HepG2 (cell line): ENCODE data around the gene CEACAM8.

Experiments used
- E2F1 ChIP-seq: sonication (generic); formaldehyde crosslinking; IDR thresholded peaks from 2 replicates; pipeline ENCODE4 v1.5.0; 2020; ENCODE audit warnings: missing genetic modification reagents
- GABPB1 ChIP-seq: IDR thresholded peaks from 2 replicates; pipeline ENCODE4 v1.6.1; 2016; ENCODE audit warnings: mild to moderate bottlenecking, missing genetic modification reagents, moderate library complexity, missing compliant biosample characterization
- KDM1A ChIP-seq: IDR thresholded peaks from 2 replicates; pipeline ENCODE4 v1.6.1; 2016; ENCODE audit warnings: missing compliant biosample characterization
- KDM5B ChIP-seq: sonication (generic); formaldehyde crosslinking; IDR thresholded peaks from 2 replicates; pipeline ENCODE4 v1.4.0; 2020; ENCODE audit warnings: missing genetic modification reagents, mild to moderate bottlenecking, borderline replicate concordance
- MAZ ChIP-seq, 2 experiments: sonication (generic) in 1 of 2; formaldehyde crosslinking in 1 of 2; IDR thresholded peaks; 2 replicates each; pipeline versions ENCODE4 v1.5.0 to v1.6.1; 2012 to 2020; ENCODE audit warnings: low read depth in 2 of 2, mild to moderate bottlenecking in 2 of 2, borderline replicate concordance in 1 of 2, improper control_type of control experiment in 1 of 2, low read length in 1 of 2, missing genetic modification reagents in 1 of 2, moderate library complexity in 1 of 2
- POLR2A ChIP-seq, 2 experiments: IDR thresholded peaks; 2 replicates each; pipeline ENCODE4 v1.6.1; 2011; ENCODE audit warnings: low read depth in 2 of 2, low read length in 2 of 2, mild to moderate bottlenecking in 1 of 2, moderate library complexity in 1 of 2; ENCODE audit not compliant: insufficient read depth in 1 of 2
- RARA ChIP-seq: IDR thresholded peaks from 2 replicates; pipeline ENCODE4 v1.6.1; 2016; ENCODE audit warnings: missing genetic modification reagents, missing compliant biosample characterization
- RCOR2 ChIP-seq: IDR thresholded peaks from 2 replicates; pipeline ENCODE4 v1.6.1; 2016; ENCODE audit warnings: missing biosample characterization, missing genetic modification reagents
- ZMYM3 ChIP-seq: sonication (generic); formaldehyde crosslinking; IDR thresholded peaks from 2 replicates; pipeline ENCODE4 v1.5.1; 2020; ENCODE audit warnings: mild to moderate bottlenecking, missing genetic modification reagents
- ZNF20 ChIP-seq: sonication (generic); formaldehyde crosslinking; IDR thresholded peaks from 2 replicates; pipeline ENCODE4 v1.4.0; 2020; ENCODE audit warnings: mild to moderate bottlenecking, moderate library complexity, missing genetic modification reagents
- ZNF776 ChIP-seq: sonication (generic); formaldehyde crosslinking; IDR thresholded peaks from 2 replicates; pipeline ENCODE4 v1.4.0; 2020; ENCODE audit warnings: mild to moderate bottlenecking, missing genetic modification reagents
- TF ChIP-seq, protein P1 (sequence below), 2 experiments: IDR thresholded peaks; 2 replicates each; pipeline ENCODE4 v1.6.1; 2011 to 2012; ENCODE audit warnings: low read length in 2 of 2, borderline replicate concordance in 1 of 2, low read depth in 1 of 2, mild to moderate bottlenecking in 1 of 2, moderate library complexity in 1 of 2
- TF ChIP-seq, protein P2 (sequence below): sonication (generic); formaldehyde crosslinking; conservative IDR thresholded peaks from 2 replicates; pipeline ENCODE4 v1.4.0; 2020; ENCODE audit warnings: mild to moderate bottlenecking, missing genetic modification reagents, moderate library complexity
- TF ChIP-seq, protein P3 (sequence below): sonication (generic); formaldehyde crosslinking; IDR thresholded peaks from 2 replicates; pipeline ENCODE4 v1.5.0; 2020; ENCODE audit warnings: mild to moderate bottlenecking, missing genetic modification reagents, moderate library complexity

- TF ChIP-seq RCOR2, result no peak
- TF ChIP-seq KDM1A, result no peak
- TF ChIP-seq, protein P1, sequence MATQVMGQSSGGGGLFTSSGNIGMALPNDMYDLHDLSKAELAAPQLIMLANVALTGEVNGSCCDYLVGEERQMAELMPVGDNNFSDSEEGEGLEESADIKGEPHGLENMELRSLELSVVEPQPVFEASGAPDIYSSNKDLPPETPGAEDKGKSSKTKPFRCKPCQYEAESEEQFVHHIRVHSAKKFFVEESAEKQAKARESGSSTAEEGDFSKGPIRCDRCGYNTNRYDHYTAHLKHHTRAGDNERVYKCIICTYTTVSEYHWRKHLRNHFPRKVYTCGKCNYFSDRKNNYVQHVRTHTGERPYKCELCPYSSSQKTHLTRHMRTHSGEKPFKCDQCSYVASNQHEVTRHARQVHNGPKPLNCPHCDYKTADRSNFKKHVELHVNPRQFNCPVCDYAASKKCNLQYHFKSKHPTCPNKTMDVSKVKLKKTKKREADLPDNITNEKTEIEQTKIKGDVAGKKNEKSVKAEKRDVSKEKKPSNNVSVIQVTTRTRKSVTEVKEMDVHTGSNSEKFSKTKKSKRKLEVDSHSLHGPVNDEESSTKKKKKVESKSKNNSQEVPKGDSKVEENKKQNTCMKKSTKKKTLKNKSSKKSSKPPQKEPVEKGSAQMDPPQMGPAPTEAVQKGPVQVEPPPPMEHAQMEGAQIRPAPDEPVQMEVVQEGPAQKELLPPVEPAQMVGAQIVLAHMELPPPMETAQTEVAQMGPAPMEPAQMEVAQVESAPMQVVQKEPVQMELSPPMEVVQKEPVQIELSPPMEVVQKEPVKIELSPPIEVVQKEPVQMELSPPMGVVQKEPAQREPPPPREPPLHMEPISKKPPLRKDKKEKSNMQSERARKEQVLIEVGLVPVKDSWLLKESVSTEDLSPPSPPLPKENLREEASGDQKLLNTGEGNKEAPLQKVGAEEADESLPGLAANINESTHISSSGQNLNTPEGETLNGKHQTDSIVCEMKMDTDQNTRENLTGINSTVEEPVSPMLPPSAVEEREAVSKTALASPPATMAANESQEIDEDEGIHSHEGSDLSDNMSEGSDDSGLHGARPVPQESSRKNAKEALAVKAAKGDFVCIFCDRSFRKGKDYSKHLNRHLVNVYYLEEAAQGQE (IDR thresholded peaks at IDR 0.05; ENCODE audit: borderline replicate concordance in 1 of 2, low read depth in 1 of 2, low read length in 2 of 2), result peak; percentile 33 to 85
- TF ChIP-seq, protein P2, sequence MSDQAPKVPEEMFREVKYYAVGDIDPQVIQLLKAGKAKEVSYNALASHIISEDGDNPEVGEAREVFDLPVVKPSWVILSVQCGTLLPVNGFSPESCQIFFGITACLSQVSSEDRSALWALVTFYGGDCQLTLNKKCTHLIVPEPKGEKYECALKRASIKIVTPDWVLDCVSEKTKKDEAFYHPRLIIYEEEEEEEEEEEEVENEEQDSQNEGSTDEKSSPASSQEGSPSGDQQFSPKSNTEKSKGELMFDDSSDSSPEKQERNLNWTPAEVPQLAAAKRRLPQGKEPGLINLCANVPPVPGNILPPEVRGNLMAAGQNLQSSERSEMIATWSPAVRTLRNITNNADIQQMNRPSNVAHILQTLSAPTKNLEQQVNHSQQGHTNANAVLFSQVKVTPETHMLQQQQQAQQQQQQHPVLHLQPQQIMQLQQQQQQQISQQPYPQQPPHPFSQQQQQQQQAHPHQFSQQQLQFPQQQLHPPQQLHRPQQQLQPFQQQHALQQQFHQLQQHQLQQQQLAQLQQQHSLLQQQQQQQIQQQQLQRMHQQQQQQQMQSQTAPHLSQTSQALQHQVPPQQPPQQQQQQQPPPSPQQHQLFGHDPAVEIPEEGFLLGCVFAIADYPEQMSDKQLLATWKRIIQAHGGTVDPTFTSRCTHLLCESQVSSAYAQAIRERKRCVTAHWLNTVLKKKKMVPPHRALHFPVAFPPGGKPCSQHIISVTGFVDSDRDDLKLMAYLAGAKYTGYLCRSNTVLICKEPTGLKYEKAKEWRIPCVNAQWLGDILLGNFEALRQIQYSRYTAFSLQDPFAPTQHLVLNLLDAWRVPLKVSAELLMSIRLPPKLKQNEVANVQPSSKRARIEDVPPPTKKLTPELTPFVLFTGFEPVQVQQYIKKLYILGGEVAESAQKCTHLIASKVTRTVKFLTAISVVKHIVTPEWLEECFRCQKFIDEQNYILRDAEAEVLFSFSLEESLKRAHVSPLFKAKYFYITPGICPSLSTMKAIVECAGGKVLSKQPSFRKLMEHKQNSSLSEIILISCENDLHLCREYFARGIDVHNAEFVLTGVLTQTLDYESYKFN, result no peak
- no peak for TF ChIP-seq GABPB1 (CRISPR knock-in tag)
- no peak for TF ChIP-seq ZMYM3 (CRISPR knock-in tag)
- no peak for TF ChIP-seq MAZ (IDR thresholded peaks at IDR 0.05; ENCODE audit: borderline replicate concordance, low read depth, low read length)
- no peak for TF ChIP-seq MAZ (CRISPR knock-in tag; IDR thresholded peaks at IDR 0.05; ENCODE audit: low read depth)
- TF ChIP-seq POLR2A (IDR thresholded peaks at IDR 0.05; ENCODE audit: insufficient read depth in 1 of 2, low read depth in 2 of 2, low read length in 2 of 2), result no peak
- TF ChIP-seq, protein P3, sequence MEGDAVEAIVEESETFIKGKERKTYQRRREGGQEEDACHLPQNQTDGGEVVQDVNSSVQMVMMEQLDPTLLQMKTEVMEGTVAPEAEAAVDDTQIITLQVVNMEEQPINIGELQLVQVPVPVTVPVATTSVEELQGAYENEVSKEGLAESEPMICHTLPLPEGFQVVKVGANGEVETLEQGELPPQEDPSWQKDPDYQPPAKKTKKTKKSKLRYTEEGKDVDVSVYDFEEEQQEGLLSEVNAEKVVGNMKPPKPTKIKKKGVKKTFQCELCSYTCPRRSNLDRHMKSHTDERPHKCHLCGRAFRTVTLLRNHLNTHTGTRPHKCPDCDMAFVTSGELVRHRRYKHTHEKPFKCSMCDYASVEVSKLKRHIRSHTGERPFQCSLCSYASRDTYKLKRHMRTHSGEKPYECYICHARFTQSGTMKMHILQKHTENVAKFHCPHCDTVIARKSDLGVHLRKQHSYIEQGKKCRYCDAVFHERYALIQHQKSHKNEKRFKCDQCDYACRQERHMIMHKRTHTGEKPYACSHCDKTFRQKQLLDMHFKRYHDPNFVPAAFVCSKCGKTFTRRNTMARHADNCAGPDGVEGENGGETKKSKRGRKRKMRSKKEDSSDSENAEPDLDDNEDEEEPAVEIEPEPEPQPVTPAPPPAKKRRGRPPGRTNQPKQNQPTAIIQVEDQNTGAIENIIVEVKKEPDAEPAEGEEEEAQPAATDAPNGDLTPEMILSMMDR (CRISPR knock-in tag), result no peak
- no peak for TF ChIP-seq KDM5B (CRISPR knock-in tag)
- no peak for TF ChIP-seq E2F1
- no peak for TF ChIP-seq ZNF20 (CRISPR knock-in tag)
- no peak for TF ChIP-seq RARA (CRISPR knock-in tag)
- no peak for TF ChIP-seq ZNF776 (CRISPR knock-in tag)
These were observed 46.2 kb downstream of the CEACAM8 start for GRCh38 chr19:42548552-42548951.
